Ovary (tissue), 9 donors: ENCODE measurements around the gene ANKLE2. TPM values are rescaled to one million over a fixed set of nuclear protein-coding genes. Genes with fewer than 3 reads are reported as not detected.

Experiments used
- DNase-seq, 5 donors: peaks; one replicate each; pipeline ENCODE4 v3.0.0-alpha.2; 2019 to 2020
- H3K27ac ChIP-seq, 2 donors: fragments of 200-600 bp; one replicate each; pipeline versions ENCODE4 v1.5.1 to v1.8.0; 2019 to 2022
- H3K27me3 ChIP-seq: fragments of 200-600 bp; one replicate; pipeline ENCODE4 v1.8.0; 2022
- H3K36me3 ChIP-seq: fragments of 200-600 bp; sonication (generic); one replicate; pipeline ENCODE4 v1.5.1; 2019
- H3K4me1 ChIP-seq: one replicate; pipeline ENCODE4 v1.8.1; 2013; ENCODE audit warnings: mild to moderate bottlenecking, moderate library complexity; ENCODE audit not compliant: insufficient read depth
- H3K4me3 ChIP-seq: fragments of 200-600 bp; sonication (generic); one replicate; pipeline ENCODE4 v1.5.1; 2017
- H3K9me3 ChIP-seq, 2 donors: fragments of 200-600 bp in 1 of 2; sonication (generic) in 1 of 2; one replicate each; pipeline versions ENCODE4 v1.5.1 to v1.8.1; 2013 to 2019; ENCODE audit warnings: mild to moderate bottlenecking in 1 of 2, moderate library complexity in 1 of 2
- EP300 ChIP-seq: sonication (generic); formaldehyde crosslinking; IDR thresholded peaks from one replicate; pipeline ENCODE4 v1.6.1; 2017; ENCODE audit warnings: antibody characterized with exemption
- POLR2A ChIP-seq: fragments of 450-650 bp; IDR thresholded peaks from one replicate; pipeline ENCODE4 v1.6.1; 2017; ENCODE audit warnings: antibody characterized with exemption, mild to moderate bottlenecking, moderate library complexity
- WGBS, 3 donors: extraction: QIAGEN DNeasy Blood & Tissue Kit in 1 of 3; methylation state at CpG; one replicate each; pipeline versions ENCODE4 v1.1.5 to v1.1.7; 2013 to 2017; 5-methylcytosine and 5-hydroxymethylcytosine counted together
- intact Hi-C, 4 donors: fragments of 100-400 bp; cut with DNase I; formaldehyde crosslinking; loops; one replicate each; pipeline versions ENCODE4 v1.11.0 to v1.15.1; 2022 to 2023
- polyA plus RNA-seq, 2 donors: library from polyadenylated mRNA; stranded (reverse); fragments of 200-250 nt in 1 of 2; fragments of 350-450 nt in 1 of 2; fragmentation: Illumina TruSeq in 1 of 2; extraction: RNeasy Lipid Tissue Mini Kit (QIAGEN cat#74804) in 1 of 2; gene quantifications; one replicate each; pipeline ENCODE4 v1.2.3, GENCODE V29; 2013 to 2014
- total RNA-seq, 7 donors: library from RNA; depleted of rRNA in 2 of 7; stranded (reverse); fragments of >200 nt in 2 of 7; fragmentation: NEBNext Ultra II Directional in 3 of 7; extraction: Animal tissue kit (Norgen Biotek cat#: 25700) in 3 of 7; gene quantifications; one replicate each; pipeline versions ENCODE4 v1.1.0 to v1.2.4, GENCODE V29; 2016 to 2023
- TF ChIP-seq, protein P1 (sequence below), 3 donors: fragments of 450-650 bp in 2 of 3; fragments of 200-600 bp in 1 of 3; IDR thresholded peaks; one replicate each; pipeline versions ENCODE4 v1.5.1 to v1.8.0; 2016 to 2022; ENCODE audit warnings: antibody characterized with exemption in 3 of 3, mild to moderate bottlenecking in 1 of 3
- donor health status: DM: no; HTN: no; CAD: no; lungs with moderate emphysema.
- donor health status: DM: no; HTN: no; CAD: no.
- donor health status: Bipolar disorder and iron deficiency.
- donor health status: DM: yes; HTN: yes; CAD: no.
- donor health status: DM: no; HTN: no; CAD: no.
- donor health status: DM: yes; HTN: yes; CAD: no.

The ANKLE2 gene
- total and polyA plus RNA-seq, 9 donors: 30.5 to 82.0 (median 43.2) TPM

DNA sequence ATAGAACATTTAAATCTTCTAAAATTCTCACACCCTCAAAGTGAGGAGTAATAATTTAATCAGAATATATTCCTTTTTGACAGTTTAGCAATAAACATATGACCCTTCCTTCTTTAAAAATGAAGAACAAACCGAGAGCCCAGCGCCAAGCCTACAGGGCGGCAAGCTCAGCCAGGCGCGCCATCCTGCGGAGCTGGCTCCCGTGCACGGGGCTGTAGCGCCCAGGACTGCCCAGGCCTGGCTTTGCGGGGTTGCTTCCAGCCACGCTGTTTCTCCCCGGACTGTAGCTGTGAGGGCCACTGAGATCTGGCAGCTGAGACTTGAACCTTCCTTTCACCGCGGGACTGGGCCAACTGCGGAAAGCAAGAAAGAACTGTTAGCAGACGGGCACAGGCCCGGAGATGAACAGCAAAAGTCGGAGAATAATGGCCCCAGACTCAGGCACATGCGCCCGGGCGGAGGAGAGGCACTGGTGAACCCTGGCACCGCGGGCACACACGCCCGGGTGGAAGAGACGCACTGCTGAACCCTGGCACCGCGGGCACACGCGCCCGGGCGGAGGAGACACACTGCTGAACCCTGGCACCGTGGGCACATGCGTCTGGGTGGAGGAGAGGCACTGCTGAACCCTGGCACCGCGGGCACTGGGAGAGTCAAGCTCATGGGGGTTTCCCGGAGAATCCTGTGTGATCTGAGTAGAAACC lies 34.4 kb downstream of the ANKLE2 start:
- H3K27me3 ChIP-seq: no peaks in the 10 kb centered on the region
- no peaks in the 10 kb centered on the region for H3K36me3 ChIP-seq
- intact Hi-C loops: no loop called here
- no peak for DNase-seq
- no peaks in the 10 kb centered on the region for H3K9me3 ChIP-seq
- WGBS, 3 donors: 91 to 94% (median 92%) methylated on average over 37 of the region's 37 CpGs
- H3K4me1 ChIP-seq: peaks cover 2% of the 10 kb centered on the region
- H3K4me3 ChIP-seq: no peak overlapping the region
- TF ChIP-seq, protein P1, sequence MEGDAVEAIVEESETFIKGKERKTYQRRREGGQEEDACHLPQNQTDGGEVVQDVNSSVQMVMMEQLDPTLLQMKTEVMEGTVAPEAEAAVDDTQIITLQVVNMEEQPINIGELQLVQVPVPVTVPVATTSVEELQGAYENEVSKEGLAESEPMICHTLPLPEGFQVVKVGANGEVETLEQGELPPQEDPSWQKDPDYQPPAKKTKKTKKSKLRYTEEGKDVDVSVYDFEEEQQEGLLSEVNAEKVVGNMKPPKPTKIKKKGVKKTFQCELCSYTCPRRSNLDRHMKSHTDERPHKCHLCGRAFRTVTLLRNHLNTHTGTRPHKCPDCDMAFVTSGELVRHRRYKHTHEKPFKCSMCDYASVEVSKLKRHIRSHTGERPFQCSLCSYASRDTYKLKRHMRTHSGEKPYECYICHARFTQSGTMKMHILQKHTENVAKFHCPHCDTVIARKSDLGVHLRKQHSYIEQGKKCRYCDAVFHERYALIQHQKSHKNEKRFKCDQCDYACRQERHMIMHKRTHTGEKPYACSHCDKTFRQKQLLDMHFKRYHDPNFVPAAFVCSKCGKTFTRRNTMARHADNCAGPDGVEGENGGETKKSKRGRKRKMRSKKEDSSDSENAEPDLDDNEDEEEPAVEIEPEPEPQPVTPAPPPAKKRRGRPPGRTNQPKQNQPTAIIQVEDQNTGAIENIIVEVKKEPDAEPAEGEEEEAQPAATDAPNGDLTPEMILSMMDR (IDR thresholded peaks at IDR 0.05): no peak
- TF ChIP-seq POLR2A (no peak), EP300 (no peak)
- no peak overlapping the region for H3K27ac ChIP-seq

DNA sequence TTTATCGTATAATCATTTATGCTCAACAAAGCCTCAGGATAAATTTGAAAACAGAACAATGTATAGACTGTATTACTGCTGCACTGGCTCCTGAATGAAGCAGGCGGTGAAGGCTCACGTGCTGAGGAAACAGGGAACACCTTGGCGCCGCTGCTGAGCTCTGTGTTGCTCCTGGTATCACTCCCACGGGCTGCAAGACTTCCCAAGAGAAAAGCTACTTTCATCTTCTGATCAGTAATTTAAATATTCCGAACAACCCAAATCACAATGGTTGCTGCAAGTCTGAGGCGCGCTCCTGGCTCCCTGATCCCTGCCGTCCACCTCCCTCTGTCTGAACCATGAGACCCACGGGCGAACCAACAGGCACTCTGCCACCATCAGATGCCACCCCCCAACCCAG lies 35.2 kb downstream of the ANKLE2 start:
- no peak overlapping the region for H3K27ac ChIP-seq
- DNase-seq: no peak
- no peaks in the 10 kb centered on the region for H3K27me3 ChIP-seq
- TF ChIP-seq EP300 (no peak), POLR2A (no peak)
- TF ChIP-seq, protein P1 (IDR thresholded peaks at IDR 0.05): no peak
- no peak overlapping the region for H3K4me3 ChIP-seq
- H3K4me1 ChIP-seq: peaks cover 2% of the 10 kb centered on the region
- intact Hi-C loops: no loop called here
- H3K9me3 ChIP-seq: no peaks in the 10 kb centered on the region
- H3K36me3 ChIP-seq: no peaks in the 10 kb centered on the region
- WGBS, 3 donors: 92% methylated on average over 12 of the region's 12 CpGs

DNA sequence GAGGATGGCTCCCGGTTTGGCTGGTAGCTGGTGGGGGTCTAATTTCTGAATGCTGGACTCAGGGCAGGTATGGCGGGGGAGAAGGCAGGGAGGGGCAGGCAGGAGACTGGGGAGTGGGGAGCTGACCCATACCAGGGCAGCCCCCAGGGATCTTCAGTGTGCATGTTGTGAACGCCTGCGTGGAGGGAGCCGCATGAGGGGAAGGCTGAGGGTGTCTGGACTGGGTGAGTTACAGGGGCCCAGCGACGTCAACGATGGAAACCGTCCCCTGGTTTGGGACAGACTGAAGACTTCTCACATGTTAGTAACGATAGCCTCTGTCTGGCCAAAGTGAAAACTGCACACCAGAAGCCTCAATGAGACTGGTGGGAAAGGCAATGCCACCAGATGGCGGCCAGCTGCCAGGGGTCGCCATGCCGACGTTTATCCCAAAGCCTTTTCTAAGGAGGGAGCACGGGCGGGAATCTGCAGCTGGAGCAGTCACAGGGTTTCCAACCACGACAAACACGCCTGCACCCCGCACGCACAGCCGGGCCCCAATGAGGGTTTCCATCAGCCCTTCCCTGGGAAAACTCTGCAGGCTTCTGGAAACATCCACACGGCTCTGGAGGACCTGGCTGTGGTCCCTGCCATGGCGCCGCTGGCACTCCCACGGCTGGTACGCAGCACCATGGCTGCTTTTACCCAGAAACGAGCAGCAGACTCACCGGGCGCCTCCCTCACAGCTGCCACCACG lies 37.0 kb downstream of the ANKLE2 start:
- H3K4me3 ChIP-seq: no peak overlapping the region
- DNase-seq: no peak
- 73 to 87% (median 86%) methylated on average over 30 of the region's 30 CpGs for WGBS, 3 donors
- no peak for TF ChIP-seq POLR2A
- TF ChIP-seq, protein P1 (IDR thresholded peaks at IDR 0.05): no peak
- no peak for TF ChIP-seq EP300
- H3K4me1 ChIP-seq: no peaks in the 10 kb centered on the region
- intact Hi-C loops: no loop called here
- no peaks in the 10 kb centered on the region for H3K27me3 ChIP-seq
- no peaks in the 10 kb centered on the region for H3K9me3 ChIP-seq
- H3K27ac ChIP-seq: no peak overlapping the region
- no peaks in the 10 kb centered on the region for H3K36me3 ChIP-seq

DNA sequence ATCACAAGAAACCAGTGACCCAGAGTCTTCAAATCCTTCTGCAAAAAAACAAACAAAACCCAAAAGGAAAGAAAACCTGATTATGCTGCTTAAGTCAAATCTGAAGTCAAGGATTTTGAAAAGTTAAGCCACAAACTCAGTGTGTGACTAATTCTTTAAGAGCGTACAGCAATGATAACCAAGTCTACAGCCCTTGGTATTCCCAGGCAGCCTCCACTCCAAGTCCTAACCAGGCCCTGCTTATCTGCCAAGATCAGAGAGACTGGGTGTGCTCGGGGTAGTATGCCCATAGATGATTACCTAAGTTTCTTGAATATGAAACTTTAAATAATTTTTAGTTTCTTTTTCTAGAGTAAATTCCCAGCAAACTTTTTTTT lies 37.9 kb downstream of the ANKLE2 start:
- intact Hi-C loops: no loop called here
- no peaks in the 10 kb centered on the region for H3K36me3 ChIP-seq
- 82 to 93% (median 83%) methylated on average over 2 of the region's 2 CpGs for WGBS, 3 donors
- no peak overlapping the region for H3K4me3 ChIP-seq
- no peak for DNase-seq
- TF ChIP-seq, protein P1 (IDR thresholded peaks at IDR 0.05): no peak
- no peak for TF ChIP-seq POLR2A
- TF ChIP-seq EP300: no peak
- no peaks in the 10 kb centered on the region for H3K27me3 ChIP-seq
- H3K27ac ChIP-seq: no peak overlapping the region
- H3K9me3 ChIP-seq: no peaks in the 10 kb centered on the region
- H3K4me1 ChIP-seq: no peaks in the 10 kb centered on the region
